Measurements from ENCODE around the gene ROR1. TPM values are rescaled to one million over a fixed set of nuclear protein-coding genes. Genes with fewer than 3 reads are reported as not detected.
A peak's percentile ranks its signal among the peaks of the same experiment; 100 is the strongest.

Gene ROR1
- total and polyA plus RNA-seq, 3 donors from 2014 or later, result 3.3 to 5.1 (median 4.6) TPM

- Histone ChIP-seq H3K4me1 (peaks cover 14% of the 10 kb centered on the region), H3K4me3 (no peak overlapping the region), H3K9me3 (no peaks in the 10 kb centered on the region), H3K27me3 (no peaks in the 10 kb centered on the region), H3K27ac (peak overlapping the region in 1 of 2 donors; percentile 54), H3K36me3 (ENCODE audit: low read depth, missing control alignments) (no peaks in the 10 kb centered on the region)
- intact Hi-C loops (cut with DNase I; ENCODE audit: low total_unique reads), result no loop called here
- DNase-seq, result peak; percentile 57
- TF ChIP-seq POLR2A (IDR thresholded peaks at IDR 0.05) (no peak), CTCF (IDR thresholded peaks at IDR 0.05) (no peak)
- WGBS, 2 donors, result 38 to 48% methylated on average over 10 of the region's 10 CpGs
Observed at GRCh38 chr1:64042331-64043100, 268.7 kb downstream of the ROR1 start.

- Histone ChIP-seq H3K4me3 (no peak overlapping the region), H3K4me1 (peaks cover 14% of the 10 kb centered on the region), H3K27ac (peak overlapping the region in 1 of 2 donors; percentile 54), H3K9me3 (no peaks in the 10 kb centered on the region), H3K27me3 (no peaks in the 10 kb centered on the region), H3K36me3 (ENCODE audit: low read depth, missing control alignments) (no peaks in the 10 kb centered on the region)
- 52 to 66% methylated on average over 2 of the region's 2 CpGs for WGBS, 2 donors
- intact Hi-C loops (cut with DNase I; ENCODE audit: low total_unique reads), result no loop called here
- no peak for DNase-seq
- TF ChIP-seq POLR2A (IDR thresholded peaks at IDR 0.05) (no peak), CTCF (IDR thresholded peaks at IDR 0.05) (no peak)
Observed at GRCh38 chr1:64043288-64043687, 269.5 kb downstream of the ROR1 start.

- no peak for DNase-seq
- no peaks in the 10 kb centered on the region for H3K27me3 ChIP-seq
- no peak overlapping the region for H3K27ac ChIP-seq
- peaks cover 14% of the 10 kb centered on the region for H3K4me1 ChIP-seq
- no peaks in the 10 kb centered on the region for H3K9me3 ChIP-seq
- no peak for TF ChIP-seq CTCF (IDR thresholded peaks at IDR 0.05)
- TF ChIP-seq POLR2A (IDR thresholded peaks at IDR 0.05), result no peak
- H3K36me3 ChIP-seq (ENCODE audit: low read depth, missing control alignments), result no peaks in the 10 kb centered on the region
- 91 to 99% methylated on average over 5 of the region's 5 CpGs for WGBS, 2 donors
- intact Hi-C loops (cut with DNase I; ENCODE audit: low total_unique reads), result no loop called here
- H3K4me3 ChIP-seq, result no peak overlapping the region
Observed at GRCh38 chr1:64043976-64044375, 270.2 kb downstream of the ROR1 start.

GRCh38 chr1:64046243-64046642 is 272.4 kb downstream of the ROR1 start:
- no peak for DNase-seq
- WGBS, 2 donors, result 84 to 97% methylated on average over 2 of the region's 2 CpGs
- Histone ChIP-seq H3K36me3 (ENCODE audit: low read depth, missing control alignments) (no peaks in the 10 kb centered on the region), H3K27ac (no peak overlapping the region), H3K9me3 (no peaks in the 10 kb centered on the region), H3K27me3 (no peaks in the 10 kb centered on the region), H3K4me1 (peaks cover 9% of the 10 kb centered on the region), H3K4me3 (no peak overlapping the region)
- no peak for TF ChIP-seq CTCF (IDR thresholded peaks at IDR 0.05)
- TF ChIP-seq POLR2A (IDR thresholded peaks at IDR 0.05), result no peak
- intact Hi-C loops (cut with DNase I; ENCODE audit: low total_unique reads), result no loop called here

- no peak overlapping the region for H3K27ac ChIP-seq
- no peak for TF ChIP-seq POLR2A (IDR thresholded peaks at IDR 0.05)
- no peak for TF ChIP-seq CTCF (IDR thresholded peaks at IDR 0.05)
Observed at GRCh38 chr1:64046891-64047290, 273.1 kb downstream of the ROR1 start.

More at GRCh38 chr1:64046891-64047290, 273.1 kb downstream of the ROR1 start:
- no peaks in the 10 kb centered on the region for H3K36me3 ChIP-seq (ENCODE audit: low read depth, missing control alignments)
- no peaks in the 10 kb centered on the region for H3K27me3 ChIP-seq
- H3K4me1 ChIP-seq, result peaks cover 9% of the 10 kb centered on the region
- intact Hi-C loops (cut with DNase I; ENCODE audit: low total_unique reads), result no loop called here
- H3K9me3 ChIP-seq, result no peaks in the 10 kb centered on the region
- DNase-seq, result no peak
- H3K4me3 ChIP-seq, result no peak overlapping the region

Data from testis (tissue), 3 donors.